Activated CD8-positive, alpha-beta memory T cell treated with anti-CD3 and anti-CD28 coated beads for 4 hours (primary cell): ENCODE data around the gene CAMKMT.
"Not testable (repeated sequence)": the region's sequence is repeated elsewhere in the genome, so short reads cannot be mapped to it uniquely, and the experiment has no call there.

Source experiments
- DNase-seq, 2 donors: peaks; one replicate each; pipeline ENCODE4 v3.0.0-alpha.2; 2020; ENCODE audit warnings: low read depth in 2 of 2

CAMKMT gene

DNA sequence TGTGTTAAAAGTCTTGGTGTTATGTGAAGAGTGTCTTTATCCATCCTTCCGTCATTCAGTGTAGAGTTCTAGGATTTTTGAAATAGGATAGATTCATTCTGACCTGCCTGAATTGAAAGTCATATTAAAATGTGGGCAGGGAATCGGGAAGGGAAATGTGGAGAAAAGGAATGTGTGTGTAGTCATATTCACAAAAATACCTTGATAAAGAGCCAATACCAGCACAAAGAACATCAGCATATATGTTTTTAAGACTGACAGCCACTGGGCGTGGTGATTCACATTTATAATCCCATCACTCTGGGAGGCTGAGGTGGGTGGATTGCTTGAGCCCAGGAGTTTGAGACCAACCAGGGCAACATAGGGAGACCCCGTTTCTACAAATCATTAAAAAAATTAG, 188.1 kb downstream of the CAMKMT start:
- no peak for DNase-seq

DNA sequence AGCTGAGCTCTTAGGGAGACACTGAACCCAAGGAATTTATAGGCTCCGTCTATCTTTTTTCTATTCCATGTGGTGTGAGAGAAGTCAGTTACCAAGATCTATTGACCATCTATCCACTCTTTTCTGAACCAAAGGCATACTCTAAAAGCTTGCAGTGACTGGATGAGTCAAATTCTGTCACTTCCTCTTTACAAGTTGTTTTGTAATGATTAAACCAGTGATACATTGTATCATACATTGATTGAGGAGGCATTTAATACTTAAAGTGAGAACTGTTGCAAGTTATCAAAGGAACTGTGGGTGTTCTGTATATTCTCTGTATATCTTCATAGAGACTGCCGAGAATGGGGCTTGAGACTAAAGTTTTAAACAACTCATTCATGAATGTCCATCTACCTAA, 188.8 kb downstream of the CAMKMT start:
- no peak for DNase-seq

DNA sequence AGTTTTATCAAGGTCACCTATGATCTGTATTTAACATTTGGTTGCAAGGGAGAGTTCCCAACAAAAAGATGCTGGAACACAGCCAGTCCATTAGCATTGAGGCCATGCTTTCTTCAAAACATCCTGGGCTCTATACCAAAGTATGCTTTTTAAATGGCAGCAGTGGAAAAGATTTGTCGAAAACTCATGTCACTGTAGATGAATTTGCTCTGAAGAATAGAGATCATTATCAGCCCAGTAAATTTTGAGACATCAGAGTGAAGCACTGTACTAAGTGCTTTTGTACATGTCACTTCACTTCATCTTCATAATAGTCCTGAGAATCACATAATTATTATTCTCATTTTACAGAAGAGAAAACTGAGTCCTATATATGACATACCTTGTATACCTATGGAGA, 189.8 kb downstream of the CAMKMT start:
- DNase-seq = no peak

DNA sequence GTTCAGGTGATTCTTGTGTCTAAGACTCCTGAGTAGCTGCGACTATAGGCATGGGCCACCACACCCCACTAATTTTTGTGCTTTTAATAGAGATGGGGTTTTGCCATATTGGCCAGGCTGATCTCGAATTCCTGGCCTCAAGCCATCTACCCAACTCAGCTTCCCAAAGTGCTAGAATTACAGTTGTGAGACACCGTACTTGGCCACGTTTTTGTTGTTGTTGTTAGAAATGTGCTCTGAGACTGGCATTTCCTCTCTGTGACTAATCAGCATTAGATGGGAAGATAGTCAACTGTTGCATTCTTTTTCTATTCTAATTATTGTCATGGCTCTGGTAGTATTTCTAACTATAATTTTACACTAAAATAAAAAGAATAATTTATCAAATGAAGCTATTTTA, 191.7 kb downstream of the CAMKMT start:
- DNase-seq = no peak

DNA sequence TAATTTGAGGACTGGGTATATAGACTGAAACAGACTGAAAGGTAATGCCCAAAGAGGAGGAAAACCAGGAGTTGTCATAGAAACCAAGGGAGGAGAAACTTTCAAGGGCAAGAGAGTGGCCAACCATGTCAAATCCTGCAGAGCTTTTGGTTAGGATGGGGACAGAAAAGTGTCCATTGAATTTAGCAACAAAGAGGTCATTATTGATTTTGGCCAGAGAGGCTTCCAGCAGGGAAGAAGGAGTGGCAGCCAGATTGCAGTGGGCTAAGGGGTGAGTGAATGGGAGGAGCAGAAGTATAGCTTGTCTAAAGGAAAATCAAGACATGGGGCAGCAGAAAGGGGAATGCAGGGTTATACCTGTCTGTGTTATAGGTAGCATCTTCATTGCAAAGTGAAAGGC, 194.0 kb downstream of the CAMKMT start:
- DNase-seq = no peak

DNA sequence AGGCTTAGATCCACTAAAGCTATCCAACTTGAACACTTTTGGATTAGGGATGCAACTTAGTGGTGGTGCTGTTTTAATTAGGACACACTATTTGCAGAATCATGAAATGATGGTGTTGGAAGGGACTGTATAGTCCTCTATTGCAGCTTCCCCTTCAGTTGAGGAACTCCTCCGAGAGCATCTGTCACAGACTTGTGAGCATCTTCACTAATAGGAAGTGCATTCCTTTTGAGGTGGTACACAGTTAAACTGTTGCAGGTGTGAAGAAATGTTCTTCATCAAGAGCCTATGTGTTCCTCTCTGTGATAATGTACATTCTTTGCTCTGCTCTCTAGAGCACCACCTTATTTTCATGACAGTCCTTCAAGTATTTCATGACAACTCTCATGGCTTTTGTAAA, 197.4 kb downstream of the CAMKMT start:
- DNase-seq = no peak

DNA sequence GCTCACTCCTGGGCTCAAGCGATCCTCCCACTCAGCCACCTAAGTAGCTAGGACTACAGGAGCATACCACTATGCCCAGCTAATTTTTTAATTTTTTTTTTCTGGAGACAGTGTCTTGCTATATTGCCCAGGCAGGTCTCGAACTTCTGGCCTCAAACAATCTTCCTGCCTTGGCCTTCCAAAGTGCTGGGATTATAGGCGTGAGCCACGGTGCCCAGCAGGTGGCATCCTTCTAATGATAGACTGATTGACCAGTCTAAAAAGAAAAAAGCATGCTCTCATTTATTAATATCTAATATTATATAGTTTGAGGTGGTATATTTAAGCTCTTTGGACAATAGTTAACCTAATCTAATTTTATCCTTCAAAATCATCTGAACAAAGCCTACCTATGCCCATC, 198.6 kb downstream of the CAMKMT start:
- no peak for DNase-seq

DNA sequence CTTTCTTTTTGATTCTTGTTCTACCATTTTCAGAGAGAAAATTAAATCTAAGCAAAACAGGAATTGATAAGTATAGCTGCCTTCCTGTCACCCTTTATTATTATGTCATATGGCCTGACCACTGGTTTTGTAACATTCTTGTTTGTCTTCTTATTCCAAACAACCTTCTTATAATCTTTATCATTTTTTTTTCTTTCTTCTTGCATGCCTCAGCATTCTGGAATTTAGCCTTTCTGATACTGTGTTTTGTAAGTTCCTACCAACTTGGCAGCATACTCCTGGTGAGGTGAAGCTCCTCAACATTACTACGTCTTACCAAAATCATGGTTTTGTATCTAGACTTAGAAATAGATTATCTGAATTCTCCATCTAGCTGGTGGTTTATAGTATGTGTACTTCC, 199.2 kb downstream of the CAMKMT start:
- DNase-seq = no peak

DNA sequence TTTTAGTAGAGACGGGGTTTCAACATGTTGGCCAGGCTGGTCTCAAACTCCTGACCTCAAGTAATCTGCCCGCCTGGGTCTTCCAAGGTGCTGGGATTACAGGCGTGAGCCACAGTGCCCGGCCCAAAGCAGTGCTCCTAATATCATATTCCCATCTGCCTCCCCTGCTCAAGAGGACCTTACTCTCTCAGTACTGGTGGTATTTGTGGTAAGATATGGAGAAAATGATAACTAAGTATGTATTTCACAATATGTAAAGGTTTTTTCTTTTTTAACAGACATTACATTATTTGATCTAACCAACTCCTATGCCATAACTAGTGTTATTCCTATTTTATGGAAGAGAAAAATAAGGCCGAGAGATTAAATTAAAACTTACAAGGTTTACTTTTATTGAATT, 201.0 kb downstream of the CAMKMT start:
- no peak for DNase-seq

DNA sequence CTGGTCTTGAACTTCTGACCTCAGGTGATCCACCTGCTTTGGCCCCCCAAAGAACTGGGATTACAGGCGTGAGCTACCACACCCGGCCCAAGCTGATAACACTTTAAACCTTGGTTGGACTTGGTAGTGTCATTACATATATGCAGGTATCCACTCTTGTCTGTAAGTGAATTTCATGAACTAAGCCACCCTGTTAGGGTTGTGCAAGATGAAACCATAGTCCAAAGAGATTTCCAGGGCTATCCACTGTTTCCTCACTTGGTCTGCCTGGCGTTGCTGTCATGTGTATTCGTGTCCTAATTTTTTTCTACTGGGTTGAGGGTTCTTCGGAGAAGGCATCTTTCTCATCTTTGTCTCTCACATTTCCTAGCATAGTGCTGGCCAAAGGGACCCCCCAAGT, 203.0 kb downstream of the CAMKMT start:
- no peak for DNase-seq

DNA sequence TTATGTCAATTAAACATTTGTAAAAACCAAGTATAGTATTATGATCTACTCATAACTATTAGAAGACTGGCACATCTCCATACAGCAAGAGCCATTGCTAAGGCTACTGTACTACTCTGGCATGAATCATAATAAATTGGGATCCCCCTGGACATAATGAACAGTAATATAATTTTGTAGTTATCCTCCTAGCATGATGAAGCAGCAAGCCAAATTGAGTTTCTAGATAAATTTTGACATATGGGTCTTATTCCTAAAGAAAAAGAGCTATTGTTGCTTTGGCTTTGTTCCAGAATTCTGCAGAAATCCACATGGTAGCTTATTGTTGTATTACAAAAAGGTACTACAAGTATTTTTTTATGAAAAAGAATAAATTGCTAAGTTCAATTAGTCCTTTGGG, 204.3 kb downstream of the CAMKMT start:
- no peak for DNase-seq

DNA sequence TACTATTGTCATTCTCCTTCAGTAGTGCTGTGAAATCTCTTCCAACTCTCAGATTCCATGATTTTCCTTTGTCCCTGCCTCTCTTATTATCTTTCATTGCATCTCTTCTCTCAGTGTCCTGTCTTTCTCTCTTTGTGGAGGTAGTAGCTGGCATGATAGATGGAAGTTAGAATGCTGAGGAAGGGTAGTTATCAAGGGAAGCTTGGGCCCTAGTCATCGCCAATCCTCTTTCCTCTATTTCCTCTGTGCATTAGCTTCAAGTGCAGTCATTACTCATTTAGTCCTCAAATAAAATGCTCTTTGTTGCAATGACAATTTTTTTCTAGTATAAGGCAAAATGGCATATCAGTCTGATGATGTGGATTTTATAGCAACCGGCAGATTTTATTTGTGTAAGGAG, 207.7 kb downstream of the CAMKMT start:
- no peak for DNase-seq

DNA sequence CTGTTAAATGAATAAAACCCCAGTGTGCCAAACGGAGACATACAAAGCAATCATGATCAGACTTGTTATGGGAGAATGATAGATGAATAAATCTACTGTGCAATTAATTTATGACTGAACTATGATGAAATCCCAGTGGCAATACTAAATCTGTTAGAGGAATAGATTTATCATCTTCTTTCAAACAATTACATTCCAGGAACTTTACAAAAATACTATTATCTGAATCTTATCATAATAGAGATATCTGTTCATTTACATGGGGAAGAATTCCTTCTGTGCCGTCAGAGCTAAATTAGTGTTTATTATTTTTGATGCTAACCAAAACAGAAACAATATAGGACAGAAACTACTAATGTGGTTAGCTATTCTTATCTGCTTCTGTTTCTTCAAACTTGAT, 208.5 kb downstream of the CAMKMT start:
- DNase-seq = no peak

DNA sequence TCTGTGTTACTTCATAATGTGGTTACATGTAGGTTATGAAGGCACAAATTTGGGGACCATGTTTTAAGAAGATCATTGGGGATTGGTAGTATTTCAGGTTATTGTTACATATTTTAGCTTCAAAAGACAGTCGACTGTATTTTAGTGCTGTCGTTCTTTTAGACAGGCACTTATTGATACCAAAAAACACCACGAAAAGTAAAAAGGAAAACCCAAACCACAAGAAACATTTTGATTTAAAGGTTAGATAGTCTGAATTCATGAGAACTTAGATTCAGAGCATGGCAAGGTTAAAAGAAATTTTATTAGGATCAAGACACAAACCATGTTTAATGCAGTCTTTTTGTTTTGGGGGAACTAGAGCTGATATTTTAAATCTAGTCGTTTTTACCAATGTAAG, 209.0 kb downstream of the CAMKMT start:
- DNase-seq = no peak

DNA sequence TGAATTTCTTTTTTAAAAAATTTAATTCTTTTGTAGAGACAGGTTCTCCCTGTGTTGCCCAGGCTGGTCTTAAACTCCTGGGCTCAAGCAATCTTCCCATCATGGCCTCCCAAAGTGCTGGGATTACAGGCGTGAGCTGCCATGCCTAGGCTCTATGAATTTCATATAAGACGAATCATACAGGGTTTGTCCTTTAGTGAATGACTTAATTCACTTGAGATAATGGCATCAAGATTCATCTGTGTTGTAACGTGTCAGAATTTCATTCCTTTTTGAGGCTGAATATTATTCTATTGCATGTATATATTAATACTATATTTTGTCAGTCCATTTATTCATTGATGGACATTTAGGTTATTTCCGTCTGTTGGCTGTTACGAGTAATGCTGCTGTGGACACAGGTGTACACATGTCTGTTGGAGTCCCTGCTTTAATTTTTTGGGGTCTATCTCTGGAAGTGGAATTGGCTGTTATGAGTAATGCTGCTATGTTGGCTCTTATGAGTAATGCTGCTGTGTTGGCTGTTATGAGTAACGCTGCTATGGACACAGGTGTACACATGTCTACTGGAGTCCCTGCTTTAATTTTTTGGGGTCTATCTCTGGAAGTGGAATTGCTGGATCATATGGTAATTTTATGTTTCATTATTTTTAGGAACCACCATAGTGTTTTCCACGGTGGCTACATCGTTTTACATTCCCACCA, 210.6 kb downstream of the CAMKMT start:
- no peak for DNase-seq

DNA sequence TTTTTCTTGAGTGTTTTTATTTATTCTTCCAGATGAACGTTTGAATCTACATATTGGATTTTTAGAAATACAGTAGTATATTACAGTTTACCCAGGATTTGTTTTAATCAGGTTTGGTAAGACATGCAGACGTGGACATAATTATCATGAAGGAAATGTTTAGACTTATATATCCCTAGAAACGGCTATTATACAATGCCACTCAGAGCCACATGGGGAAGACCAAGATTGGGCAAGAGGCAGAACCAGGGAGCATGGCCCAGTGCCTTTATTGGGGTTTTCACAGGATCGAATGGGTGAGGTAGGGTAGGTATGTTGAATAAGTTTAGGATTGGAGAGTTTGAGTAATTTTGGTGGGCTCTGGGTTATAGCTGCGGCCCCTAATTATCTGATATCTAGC, 212.2 kb downstream of the CAMKMT start:
- no peak for DNase-seq

DNA sequence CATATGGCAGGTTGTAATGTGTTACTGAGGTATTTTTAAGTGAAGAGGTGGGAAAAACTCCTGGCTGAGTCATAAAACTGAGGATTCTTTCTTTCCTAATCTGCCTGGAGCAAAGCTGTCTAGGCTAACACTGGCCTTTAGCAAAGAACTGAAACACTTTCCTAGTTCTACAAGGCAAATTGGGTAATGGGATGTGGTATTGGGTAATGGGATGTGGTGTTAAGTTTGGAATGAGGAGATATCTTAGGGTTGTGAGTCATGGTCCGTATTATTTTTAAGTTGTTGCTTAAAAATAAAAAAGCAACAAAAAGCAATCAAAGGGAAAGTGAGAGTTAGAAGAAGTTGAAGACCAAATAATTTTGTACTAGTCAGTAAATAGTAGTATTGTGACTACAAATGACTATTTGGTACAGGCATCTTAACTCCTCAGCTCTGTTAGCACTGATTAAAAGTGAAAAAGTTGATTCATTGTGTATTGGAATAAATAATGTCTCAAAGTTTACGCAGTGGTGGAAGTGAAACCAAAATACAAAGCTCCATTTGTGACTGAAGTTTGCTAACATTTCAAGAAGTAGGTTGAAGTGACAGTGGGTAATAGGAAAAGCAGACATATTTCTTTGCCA, 216.8 kb downstream of the CAMKMT start:
- no peak for DNase-seq

DNA sequence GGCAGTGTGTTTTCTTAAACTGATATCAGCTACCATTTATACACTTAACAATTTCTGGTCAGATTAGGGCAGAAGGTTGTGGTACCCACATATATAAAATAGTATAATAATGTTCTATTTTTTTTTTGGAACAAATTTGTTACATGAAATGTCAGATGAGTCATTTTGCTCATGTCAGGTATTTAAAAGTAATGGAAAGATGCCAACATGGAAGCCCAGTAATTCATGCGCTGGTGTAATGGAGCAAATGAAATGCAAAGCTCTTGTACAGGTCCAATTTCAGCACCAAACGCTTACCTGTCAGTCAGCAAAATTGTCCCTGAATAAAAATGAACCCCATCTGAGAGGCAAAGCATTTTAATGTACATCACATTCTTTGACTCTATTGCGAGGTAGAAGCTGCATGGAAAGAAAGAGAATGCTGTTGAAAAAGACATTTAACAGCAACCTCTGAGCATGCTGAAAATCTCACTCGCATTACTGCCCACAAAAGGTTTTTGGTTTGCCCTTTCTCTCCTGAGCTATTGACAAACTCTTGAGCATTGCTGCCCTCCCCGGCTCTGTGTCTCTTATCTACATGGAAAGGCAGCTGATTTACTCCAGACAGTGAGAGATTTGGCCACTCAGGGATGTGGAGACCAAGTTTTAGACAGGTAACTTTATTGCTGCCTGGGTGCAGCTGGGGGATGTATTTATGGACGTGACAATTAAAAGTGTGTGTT, 217.5 kb downstream of the CAMKMT start:
- no peak for DNase-seq

DNA sequence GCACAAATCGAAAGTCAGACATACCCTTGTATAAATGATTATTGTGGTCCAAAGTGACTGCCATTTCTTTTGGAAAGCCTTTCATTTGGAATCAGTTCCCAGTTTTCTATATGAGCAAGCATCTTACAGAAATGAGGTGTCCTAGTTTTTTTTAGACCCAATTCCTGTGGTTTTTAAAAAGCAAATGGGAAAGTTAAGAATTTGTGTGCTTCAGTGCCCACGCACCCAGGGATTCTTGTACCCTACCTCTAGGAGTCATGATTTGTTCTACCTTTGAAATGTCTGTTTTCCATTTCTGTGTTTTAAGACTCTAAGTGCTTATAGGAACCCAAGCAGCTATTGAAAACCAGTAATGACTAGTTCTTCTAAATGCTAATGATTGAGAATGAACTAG, 218.1 kb downstream of the CAMKMT start:
- no peak for DNase-seq

DNA sequence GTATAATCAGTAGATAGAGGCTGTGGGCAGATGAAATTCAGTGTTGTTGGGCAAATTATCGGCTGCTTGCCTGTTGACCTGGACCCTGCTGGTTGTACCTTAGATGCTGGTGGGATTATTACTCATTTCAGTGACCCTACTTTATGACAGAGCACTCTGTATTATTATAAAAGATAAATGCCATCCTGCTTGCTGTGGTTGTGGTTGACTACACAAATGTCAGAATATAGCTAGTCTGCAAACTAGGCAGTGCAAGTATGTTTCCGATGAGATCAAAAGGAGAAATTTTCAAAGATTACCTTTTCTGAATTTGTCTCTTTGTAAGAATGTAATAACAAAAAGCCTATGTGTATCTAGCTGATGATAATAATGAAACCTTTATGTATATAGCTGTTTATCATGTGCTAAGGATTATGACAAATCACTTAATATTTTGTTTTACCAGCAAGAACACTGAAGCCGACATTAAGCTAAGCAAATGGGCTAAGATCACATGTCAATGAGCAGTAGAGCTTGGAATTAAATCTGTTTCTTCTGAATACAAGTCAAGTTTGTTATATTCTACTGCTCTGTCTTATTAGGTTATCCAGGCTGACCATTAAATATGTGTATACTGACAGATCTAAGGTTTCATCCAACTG, 219.2 kb downstream of the CAMKMT start:
- DNase-seq = no peak

DNA sequence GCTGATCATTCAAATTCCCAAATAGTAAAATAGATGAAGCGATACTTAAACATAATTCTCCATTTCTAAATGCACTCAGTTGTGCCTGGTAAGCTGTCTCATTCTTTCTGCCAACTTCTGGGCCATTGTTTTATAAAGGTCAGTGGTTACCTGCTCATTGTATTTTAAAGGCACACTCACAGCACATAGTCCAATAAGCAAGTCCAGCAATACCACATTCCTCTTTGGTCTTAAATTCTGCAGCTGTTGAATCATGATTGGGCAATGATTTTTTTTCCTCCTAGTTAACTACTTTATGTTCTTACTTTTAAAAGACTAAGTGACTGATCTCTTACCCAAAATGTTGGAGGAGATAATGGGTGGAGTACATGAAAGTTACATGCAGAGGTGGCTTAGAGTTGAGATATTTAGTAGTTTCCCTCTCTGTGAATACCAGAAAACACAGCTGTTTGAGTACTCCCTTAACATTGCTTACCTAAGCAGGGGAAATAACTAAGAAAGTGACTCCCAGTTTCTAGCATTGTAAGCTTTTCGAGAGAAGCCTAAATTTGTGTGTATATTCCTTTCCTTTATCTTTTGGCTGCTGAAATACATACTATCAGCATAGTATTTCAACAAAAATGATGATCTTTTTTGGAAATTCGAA, 220.7 kb downstream of the CAMKMT start:
- DNase-seq = no peak

DNA sequence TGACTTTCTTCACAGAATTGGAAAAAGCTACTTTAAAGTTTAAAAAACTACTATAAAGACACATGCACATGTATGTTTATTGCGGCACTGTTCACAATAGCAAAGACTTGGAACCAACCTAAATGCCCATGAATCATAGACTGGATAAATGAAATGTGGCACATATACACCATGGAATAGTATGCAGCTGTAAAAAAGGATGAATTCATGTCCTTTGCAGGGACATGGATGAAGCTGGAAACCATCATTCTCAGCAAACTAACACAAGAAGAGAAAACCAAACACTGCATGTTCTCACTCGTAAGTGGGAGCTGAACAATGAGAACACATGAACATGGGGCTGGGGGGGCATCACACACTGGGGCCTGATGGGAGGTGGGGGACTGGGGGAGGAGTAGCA, 233.9 kb downstream of the CAMKMT start:
- not testable (repeated sequence) for DNase-seq
